Uterus (tissue), 4 donors: ENCODE data around the gene FAM162A. TPM values are rescaled to one million over a fixed set of nuclear protein-coding genes. Genes with fewer than 3 reads are reported as not detected.
A peak's percentile ranks its signal among the peaks of the same experiment; 100 is the strongest.

Experiments used
- DNase-seq, 2 donors: peaks; one replicate each; pipeline ENCODE4 v3.0.0-alpha.2; 2019 to 2020
- H3K27ac ChIP-seq, 2 donors: fragments of 200-600 bp; sonication (generic); 1 replicate in 1 of 2; 2 replicates in 1 of 2; pipeline ENCODE4 v1.5.1; 2016 to 2018
- H3K27me3 ChIP-seq, 2 donors: fragments of 200-600 bp; sonication (generic); one replicate each; pipeline ENCODE4 v1.5.1; 2018 to 2019; ENCODE audit warnings: control low read depth in 1 of 2
- H3K36me3 ChIP-seq, 2 donors: fragments of 200-600 bp; sonication (generic); one replicate each; pipeline ENCODE4 v1.5.1; 2019; ENCODE audit warnings: control low read depth in 1 of 2
- H3K4me1 ChIP-seq, 2 donors: fragments of 200-600 bp; sonication (generic); one replicate each; pipeline ENCODE4 v1.5.1; 2018 to 2019; ENCODE audit warnings: control low read depth in 1 of 2
- H3K4me3 ChIP-seq, 2 donors: fragments of 200-600 bp; sonication (generic); 1 replicate in 1 of 2; 2 replicates in 1 of 2; pipeline ENCODE4 v1.5.1; 2018 to 2019; ENCODE audit warnings: mild to moderate bottlenecking in 1 of 2
- H3K9me3 ChIP-seq, 2 donors: fragments of 200-600 bp; sonication (generic); one replicate each; pipeline ENCODE4 v1.5.1; 2019; ENCODE audit warnings: control low read depth in 1 of 2
- CTCF ChIP-seq, 4 experiments: fragments of 200-600 bp in 2 of 4; fragments of 450-650 bp in 2 of 4; sonication (generic) in 2 of 4; IDR thresholded peaks; one replicate each; pipeline ENCODE4 v1.5.1; 2016 to 2019; ENCODE audit warnings: antibody characterized with exemption in 4 of 4, mild to moderate bottlenecking in 2 of 4, moderate library complexity in 1 of 4
- POLR2A ChIP-seq, 2 donors: fragments of 450-650 bp; IDR thresholded peaks; one replicate each; pipeline ENCODE4 v1.6.1; 2016; ENCODE audit warnings: antibody characterized with exemption in 2 of 2, mild to moderate bottlenecking in 1 of 2, moderate library complexity in 1 of 2
- intact Hi-C: fragments of 100-400 bp; cut with DNase I; formaldehyde crosslinking; loops from one replicate; pipeline ENCODE4 v1.15.1; 2023; ENCODE audit warnings: low total_unique reads
- total RNA-seq, 4 donors: library from RNA; depleted of rRNA in 3 of 4; stranded (reverse); fragments of >200 nt in 3 of 4; gene quantifications; one replicate each; pipeline versions ENCODE4 v1.1.0 to v1.2.4, GENCODE V29; 2014 to 2023
- donor health status: DM: yes; HTN: yes; CAD: no.

FAM162A gene
- total RNA-seq, result 10 to 100 TPM; 17.6 to 99.9 (median 31.0) TPM

- Histone ChIP-seq H3K4me1 (peaks cover 0 to 7% of the 10 kb centered on the region in 2 donors), H3K36me3 (no peaks in the 10 kb centered on the region), H3K9me3 (no peaks in the 10 kb centered on the region), H3K27ac (peak within 1 kb of the TSS; percentile 77 to 93), H3K27me3 (no peaks in the 10 kb centered on the region), H3K4me3 (peak within 1 kb of the TSS; percentile 70 to 71)
- TF ChIP-seq CTCF (IDR thresholded peaks at IDR 0.05) (peak; percentile 54 to 69 (median 63)), POLR2A (IDR thresholded peaks at IDR 0.05) (peak; percentile 93 to 96)
- intact Hi-C loops, result no loop called here
- DNase-seq, result peak; percentile 87 to 90
These were observed at the start of gene FAM162A for GRCh38 chr3:122383771-122384697. FAM162A (plus strand) TSS chr3:122384182; CDS start chr3:122384266, 84 bp downstream.

- TF ChIP-seq POLR2A (IDR thresholded peaks at IDR 0.05), result no peak
- TF ChIP-seq CTCF (IDR thresholded peaks at IDR 0.05), result no peak
- H3K4me3 ChIP-seq, result no peak overlapping the region
- H3K36me3 ChIP-seq, result no peaks in the 10 kb centered on the region
- H3K4me1 ChIP-seq, result no peaks in the 10 kb centered on the region
- no peaks in the 10 kb centered on the region for H3K27me3 ChIP-seq
- no peak overlapping the region for H3K27ac ChIP-seq
- DNase-seq, result no peak
- no peaks in the 10 kb centered on the region for H3K9me3 ChIP-seq
- intact Hi-C loops, result no loop called here
These were observed 41.2 kb upstream of the FAM162A start for GRCh38 chr3:122342803-122343202.

DNA sequence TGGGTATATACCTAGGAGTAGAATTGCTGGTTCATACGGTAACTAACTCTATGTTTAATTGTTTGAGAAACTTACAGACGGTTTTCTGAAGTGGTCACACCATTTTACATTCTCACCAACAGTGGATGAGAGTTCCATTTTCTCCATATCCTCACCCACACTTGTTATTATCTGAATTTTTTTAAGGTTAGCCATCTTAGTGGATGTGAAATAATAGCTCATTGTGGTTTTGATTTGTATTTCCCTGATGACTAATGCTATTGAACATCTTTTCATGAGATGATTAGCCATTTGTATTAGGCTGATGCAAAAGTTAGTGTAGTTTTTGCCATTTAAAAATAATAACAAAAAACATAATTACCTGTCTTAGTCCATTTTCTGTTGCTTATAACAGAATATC, 40.3 kb upstream of the FAM162A start:
- intact Hi-C loops, result no loop called here
- no peaks in the 10 kb centered on the region for H3K9me3 ChIP-seq
- no peaks in the 10 kb centered on the region for H3K36me3 ChIP-seq
- H3K4me3 ChIP-seq, result no peak overlapping the region
- H3K27ac ChIP-seq, result no peak overlapping the region
- TF ChIP-seq POLR2A (IDR thresholded peaks at IDR 0.05) (no peak), CTCF (IDR thresholded peaks at IDR 0.05) (no peak)
- no peaks in the 10 kb centered on the region for H3K27me3 ChIP-seq
- no peak for DNase-seq
- no peaks in the 10 kb centered on the region for H3K4me1 ChIP-seq

DNA sequence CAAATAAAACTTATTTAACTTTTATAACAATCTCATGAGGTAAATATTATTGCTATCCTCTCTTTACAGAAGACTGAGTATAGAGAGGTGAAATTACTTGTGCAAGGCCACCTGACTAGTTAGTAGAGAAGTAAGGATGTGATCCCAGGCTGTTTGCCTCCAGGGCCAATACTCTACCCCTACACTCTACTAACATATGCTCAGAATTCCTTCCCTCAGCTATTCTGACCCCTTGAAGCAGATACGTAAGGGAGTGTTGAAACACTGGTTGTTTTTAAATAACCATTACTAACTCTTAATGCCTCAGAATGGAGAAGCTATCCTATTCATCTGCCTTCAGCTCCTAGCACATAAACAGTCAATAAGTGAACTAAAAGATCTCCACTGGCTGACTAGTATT, 34.8 kb upstream of the FAM162A start:
- intact Hi-C loops, result no loop called here
- H3K4me1 ChIP-seq, result no peaks in the 10 kb centered on the region
- no peak for TF ChIP-seq CTCF (IDR thresholded peaks at IDR 0.05)
- no peak for TF ChIP-seq POLR2A (IDR thresholded peaks at IDR 0.05)
- no peak for DNase-seq
- H3K36me3 ChIP-seq, result no peaks in the 10 kb centered on the region
- H3K4me3 ChIP-seq, result no peak overlapping the region
- no peaks in the 10 kb centered on the region for H3K9me3 ChIP-seq
- H3K27me3 ChIP-seq, result no peaks in the 10 kb centered on the region
- H3K27ac ChIP-seq, result no peak overlapping the region

- Histone ChIP-seq H3K4me3 (no peak overlapping the region), H3K36me3 (no peaks in the 10 kb centered on the region), H3K27me3 (no peaks in the 10 kb centered on the region), H3K9me3 (no peaks in the 10 kb centered on the region), H3K4me1 (no peaks in the 10 kb centered on the region), H3K27ac (no peak overlapping the region)
- intact Hi-C loops, result no loop called here
- no peak for DNase-seq
- TF ChIP-seq CTCF (IDR thresholded peaks at IDR 0.05) (no peak), POLR2A (IDR thresholded peaks at IDR 0.05) (no peak)
These were observed 33.1 kb upstream of the FAM162A start for GRCh38 chr3:122350814-122351418.
